ENCODE data around the gene YTHDC1. TPM values are rescaled to one million over a fixed set of nuclear protein-coding genes. Genes with fewer than 3 reads are reported as not detected.

Gene YTHDC1
- total RNA-seq, 3 donors from 2014 or later, result 79.7 to 142 (median 80.3) TPM

GRCh38 chr4:68277627-68278026, 72.3 kb downstream of the YTHDC1 start:
- no peak for DNase-seq (ENCODE audit: low spot score in 2 of 2)
- Histone ChIP-seq H3K27ac (no peak overlapping the region), H3K36me3 (no peaks in the 10 kb centered on the region), H3K4me1 (no peaks in the 10 kb centered on the region), H3K27me3 (no peaks in the 10 kb centered on the region), H3K4me3 (no peak overlapping the region), H3K9me3 (no peaks in the 10 kb centered on the region)
- TF ChIP-seq POLR2A (IDR thresholded peaks at IDR 0.05) (no peak), CTCF (IDR thresholded peaks at IDR 0.05) (no peak), POLR2AphosphoS5 (IDR thresholded peaks at IDR 0.05) (no peak)
- intact Hi-C loops (cut with DNase I; ENCODE audit: low total_unique reads), result loop anchor here (10.0 kb wide), 1 partner anchor 97 kb away; no protein-coding TSS in a partner anchor

GRCh38 chr4:68272860-68273259, 77.0 kb downstream of the YTHDC1 start:
- no peak for DNase-seq (ENCODE audit: low spot score in 2 of 2)
- H3K9me3 ChIP-seq, result no peaks in the 10 kb centered on the region
- no peak for TF ChIP-seq CTCF (IDR thresholded peaks at IDR 0.05)
- no peak for TF ChIP-seq POLR2AphosphoS5 (IDR thresholded peaks at IDR 0.05)
- TF ChIP-seq POLR2A (IDR thresholded peaks at IDR 0.05), result no peak
- no peaks in the 10 kb centered on the region for H3K36me3 ChIP-seq
- H3K4me3 ChIP-seq, result no peak overlapping the region
- H3K4me1 ChIP-seq, result no peaks in the 10 kb centered on the region
- intact Hi-C loops (cut with DNase I; ENCODE audit: low total_unique reads), result loop anchor here (10.0 kb wide), 1 partner anchor 102 kb away; no protein-coding TSS in a partner anchor
- H3K27ac ChIP-seq, result no peak overlapping the region
- no peaks in the 10 kb centered on the region for H3K27me3 ChIP-seq

- TF ChIP-seq CTCF (IDR thresholded peaks at IDR 0.05) (no peak), POLR2AphosphoS5 (IDR thresholded peaks at IDR 0.05) (no peak), POLR2A (IDR thresholded peaks at IDR 0.05) (no peak)
- Histone ChIP-seq H3K4me3 (peak overlapping the region in 1 of 3 donors; percentile 20), H3K4me1 (no peaks in the 10 kb centered on the region), H3K27me3 (no peaks in the 10 kb centered on the region), H3K36me3 (no peaks in the 10 kb centered on the region), H3K27ac (no peak overlapping the region), H3K9me3 (no peaks in the 10 kb centered on the region)
- intact Hi-C loops (cut with DNase I; ENCODE audit: low total_unique reads), result loop anchor here (10.0 kb wide), 1 partner anchor 102 kb away; no protein-coding TSS in a partner anchor
- no peak for DNase-seq (ENCODE audit: low spot score in 2 of 2)
Measured at GRCh38 chr4:68272380-68272779, 77.5 kb downstream of the YTHDC1 start.

GRCh38 chr4:68271851-68272357, 78.0 kb downstream of the YTHDC1 start:
- intact Hi-C loops (cut with DNase I; ENCODE audit: low total_unique reads), result loop anchor here (10.0 kb wide), 1 partner anchor 103 kb away; no protein-coding TSS in a partner anchor
- Histone ChIP-seq H3K9me3 (no peaks in the 10 kb centered on the region), H3K27me3 (no peaks in the 10 kb centered on the region), H3K27ac (no peak overlapping the region), H3K36me3 (no peaks in the 10 kb centered on the region), H3K4me1 (no peaks in the 10 kb centered on the region), H3K4me3 (peak overlapping the region in 1 of 3 donors; percentile 20)
- peak; percentile 70 to 80 (median 77) for TF ChIP-seq CTCF (IDR thresholded peaks at IDR 0.05)
- TF ChIP-seq POLR2AphosphoS5 (IDR thresholded peaks at IDR 0.05), result no peak
- DNase-seq (ENCODE audit: low spot score in 2 of 2), result no peak

GRCh38 chr4:68267433-68267944, 82.4 kb downstream of the YTHDC1 start:
- H3K27ac ChIP-seq, result no peak overlapping the region
- no peak overlapping the region for H3K4me3 ChIP-seq
- H3K4me1 ChIP-seq, result no peaks in the 10 kb centered on the region
- H3K36me3 ChIP-seq, result no peaks in the 10 kb centered on the region
- intact Hi-C loops (cut with DNase I; ENCODE audit: low total_unique reads), result no loop called here
- H3K9me3 ChIP-seq, result no peaks in the 10 kb centered on the region
- H3K27me3 ChIP-seq, result no peaks in the 10 kb centered on the region
- DNase-seq (ENCODE audit: low spot score in 2 of 2), result no peak
- TF ChIP-seq CTCF (IDR thresholded peaks at IDR 0.05), result no peak
- TF ChIP-seq POLR2A (IDR thresholded peaks at IDR 0.05), result no peak
- no peak for TF ChIP-seq POLR2AphosphoS5 (IDR thresholded peaks at IDR 0.05)

Measured in breast epithelium (tissue), 4 donors.